ENCODE results near the gene CD58. TPM values are rescaled to one million over a fixed set of nuclear protein-coding genes. Genes with fewer than 3 reads are reported as not detected.

Gene CD58
- total and polyA plus RNA-seq, 12 donors: 17.2 to 44.3 (median 28.9) TPM

DNA sequence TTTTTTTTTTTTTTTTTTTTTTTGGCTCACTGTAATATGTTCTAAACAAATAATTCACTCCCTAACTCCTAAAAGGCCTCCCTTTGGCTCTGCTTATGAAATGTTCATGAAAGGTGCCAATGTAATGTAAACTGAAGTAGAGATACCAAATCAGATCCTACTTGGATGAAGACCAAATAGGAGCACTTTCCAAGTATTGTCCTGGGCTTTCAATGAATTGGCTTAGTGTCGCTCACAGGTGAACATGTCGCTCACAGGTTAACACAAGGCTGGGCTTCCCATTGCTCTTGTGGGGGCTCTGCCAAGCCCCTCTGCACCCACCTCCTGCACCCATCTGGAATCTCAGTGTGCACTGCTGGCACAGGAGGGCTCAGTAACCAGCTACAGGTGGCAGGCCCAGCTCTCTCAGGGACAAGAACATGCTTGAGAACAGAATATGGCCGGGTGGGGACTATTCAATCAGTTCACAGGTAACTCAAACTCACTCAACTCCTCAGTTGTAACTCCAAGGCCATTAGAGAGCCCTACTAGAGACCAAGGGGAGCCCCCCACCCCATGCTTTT is 10.6 kb upstream of the CD58 start:
- Histone ChIP-seq H3K36me3 (peaks cover 0 to 32% (median 0%) of the 10 kb centered on the region in 9 donors), H3K4me1 (peaks cover 0 to 31% (median 8%) of the 10 kb centered on the region in 9 donors), H3K4me3 (no peak overlapping the region), H3K27me3 (no peaks in the 10 kb centered on the region), H3K27ac (no peak overlapping the region), H3K9me3 (no peaks in the 10 kb centered on the region)
- 93 to 96% methylated on average over 3 of the region's 3 CpGs for WGBS, 2 donors
- intact Hi-C loops (cut with DNase I): loop anchor here in 1 of 10 donors (5.0 kb wide), 1 partner anchor 91 kb away; no protein-coding TSS in a partner anchor
- DNase-seq (no peak), ATAC-seq (no peak)
- TF ChIP-seq, protein P1, sequence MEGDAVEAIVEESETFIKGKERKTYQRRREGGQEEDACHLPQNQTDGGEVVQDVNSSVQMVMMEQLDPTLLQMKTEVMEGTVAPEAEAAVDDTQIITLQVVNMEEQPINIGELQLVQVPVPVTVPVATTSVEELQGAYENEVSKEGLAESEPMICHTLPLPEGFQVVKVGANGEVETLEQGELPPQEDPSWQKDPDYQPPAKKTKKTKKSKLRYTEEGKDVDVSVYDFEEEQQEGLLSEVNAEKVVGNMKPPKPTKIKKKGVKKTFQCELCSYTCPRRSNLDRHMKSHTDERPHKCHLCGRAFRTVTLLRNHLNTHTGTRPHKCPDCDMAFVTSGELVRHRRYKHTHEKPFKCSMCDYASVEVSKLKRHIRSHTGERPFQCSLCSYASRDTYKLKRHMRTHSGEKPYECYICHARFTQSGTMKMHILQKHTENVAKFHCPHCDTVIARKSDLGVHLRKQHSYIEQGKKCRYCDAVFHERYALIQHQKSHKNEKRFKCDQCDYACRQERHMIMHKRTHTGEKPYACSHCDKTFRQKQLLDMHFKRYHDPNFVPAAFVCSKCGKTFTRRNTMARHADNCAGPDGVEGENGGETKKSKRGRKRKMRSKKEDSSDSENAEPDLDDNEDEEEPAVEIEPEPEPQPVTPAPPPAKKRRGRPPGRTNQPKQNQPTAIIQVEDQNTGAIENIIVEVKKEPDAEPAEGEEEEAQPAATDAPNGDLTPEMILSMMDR (IDR thresholded peaks at IDR 0.05): no peak

DNA sequence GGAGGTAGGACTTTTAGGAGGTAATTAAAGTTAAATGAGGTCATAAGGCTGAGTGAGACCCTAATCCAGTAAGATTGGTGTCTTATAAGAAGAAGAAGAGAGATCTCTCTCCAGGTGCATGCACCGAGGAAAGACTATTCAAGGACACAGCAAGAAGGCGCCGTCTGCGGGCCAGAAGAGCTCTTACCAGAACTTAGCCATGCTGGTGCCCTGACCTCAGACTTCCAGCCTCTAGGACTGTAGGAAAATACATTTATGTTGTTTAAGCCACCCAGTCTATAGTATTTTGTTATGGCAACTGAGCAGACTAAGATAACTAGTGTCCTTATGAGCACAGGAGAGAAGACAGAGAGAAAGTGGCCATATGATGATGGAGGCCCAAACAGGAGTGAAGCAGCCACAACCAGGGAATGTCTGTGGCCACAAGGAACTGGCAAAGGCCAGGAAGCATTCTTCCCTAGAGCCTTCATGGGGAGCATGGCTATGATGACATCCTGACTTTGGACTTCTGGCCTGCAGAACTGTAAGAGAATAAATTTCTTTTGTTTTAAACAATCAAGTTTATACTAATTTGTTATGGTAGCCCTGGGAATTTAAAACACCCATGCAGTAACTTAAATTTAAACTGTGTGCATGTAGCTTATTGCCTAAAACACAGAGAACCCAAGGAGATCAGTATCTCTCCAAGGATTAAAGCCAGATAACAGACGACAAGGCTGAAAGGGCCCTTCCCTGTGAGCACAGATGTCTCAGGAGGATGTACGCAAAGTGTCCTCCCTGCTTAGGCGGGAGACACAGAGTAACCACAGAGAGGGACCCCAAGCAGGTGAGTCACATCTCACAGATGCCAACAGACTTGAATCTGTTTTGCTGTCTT is 9.9 kb upstream of the CD58 start:
- intact Hi-C loops (cut with DNase I): loop anchor here in 1 of 10 donors (5.0 kb wide), 1 partner anchor 92 kb away; no protein-coding TSS in a partner anchor
- peaks cover 0 to 31% (median 8%) of the 10 kb centered on the region in 9 donors for H3K4me1 ChIP-seq
- TF ChIP-seq, protein P1 (IDR thresholded peaks at IDR 0.05): no peak
- ATAC-seq (no peak), DNase-seq (no peak)
- H3K27me3 ChIP-seq: no peaks in the 10 kb centered on the region
- peak overlapping the region in 1 of 10 donors; percentile 71 for H3K27ac ChIP-seq
- no peak overlapping the region for H3K4me3 ChIP-seq
- 89 to 94% methylated on average over 7 of the region's 7 CpGs for WGBS, 2 donors
- no peaks in the 10 kb centered on the region for H3K9me3 ChIP-seq
- peaks cover 0 to 35% (median 0%) of the 10 kb centered on the region in 9 donors for H3K36me3 ChIP-seq

DNA sequence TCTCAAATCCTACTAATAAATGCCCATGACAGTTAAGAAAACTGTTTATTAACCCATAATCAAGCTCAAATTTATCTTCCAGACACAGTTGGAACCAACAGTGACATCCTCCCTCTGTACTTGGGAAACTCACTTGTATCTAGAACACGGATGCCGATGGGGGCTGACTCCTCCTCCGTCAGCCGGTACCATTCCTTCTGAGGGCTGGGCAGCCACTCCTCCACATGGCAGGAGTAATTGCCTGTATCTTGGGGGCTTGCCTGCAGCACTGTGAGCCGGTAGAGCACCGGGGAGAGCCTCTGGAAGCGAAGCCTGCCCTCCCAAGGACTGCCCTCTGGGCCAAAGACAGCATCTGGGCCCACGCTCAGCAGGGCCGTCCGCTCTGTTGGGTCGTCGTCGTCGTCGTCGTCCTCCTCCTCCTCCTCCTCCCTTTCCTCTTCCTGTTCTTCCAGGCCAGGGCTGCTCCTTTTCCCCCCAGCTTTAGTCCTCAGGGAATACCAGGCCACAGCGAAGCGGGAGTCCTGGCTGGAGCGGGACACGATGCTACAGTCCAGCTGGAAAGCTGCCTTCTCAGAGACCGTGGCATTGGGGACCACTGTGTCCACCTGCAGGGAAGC is 8.5 kb upstream of the CD58 start:
- TF ChIP-seq, protein P1 (IDR thresholded peaks at IDR 0.05): no peak
- H3K36me3 ChIP-seq: peaks cover 0 to 28% (median 0%) of the 10 kb centered on the region in 9 donors
- peak; percentile 26 to 34 for DNase-seq
- peak overlapping the region in 9 of 10 donors; percentile 13 to 82 (median 61) for H3K27ac ChIP-seq
- H3K27me3 ChIP-seq: no peaks in the 10 kb centered on the region
- peaks cover 0 to 35% (median 16%) of the 10 kb centered on the region in 9 donors for H3K4me1 ChIP-seq
- peak; percentile 52 to 88 (median 76) for ATAC-seq
- no peaks in the 10 kb centered on the region for H3K9me3 ChIP-seq
- peak overlapping the region in 8 of 10 donors; percentile 17 to 47 (median 34) for H3K4me3 ChIP-seq
- WGBS, 2 donors: 36 to 52% methylated on average over 21 of the region's 21 CpGs
- intact Hi-C loops (cut with DNase I): loop anchor here in 8 of 10 donors (5.0 to 10.0 kb wide), 5 partner anchors 88 to 475 kb away; partner anchors contain the start of gene IGSF3 (in 1 of the 8)

DNA sequence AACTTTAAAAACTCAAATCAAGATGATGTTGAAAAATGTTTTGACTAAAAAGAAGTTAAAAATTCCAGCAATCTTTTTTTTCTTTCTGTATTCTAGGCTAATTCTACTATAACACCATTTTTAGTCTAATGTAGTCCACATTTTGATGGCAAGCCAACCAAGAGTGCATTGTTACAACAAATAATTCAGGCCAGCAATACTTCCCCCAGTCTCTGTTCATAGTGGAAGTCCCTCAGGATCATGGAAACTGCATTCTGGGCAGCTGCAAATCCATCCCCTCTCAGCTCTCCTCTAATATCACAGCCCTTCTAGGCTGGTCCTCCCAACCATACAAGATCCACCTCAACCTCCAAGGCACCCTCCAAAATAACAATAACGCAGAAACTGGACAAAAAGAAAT is 7.8 kb upstream of the CD58 start:
- 100% methylated on average over 1 of the region's 1 CpG for WGBS, 2 donors
- Histone ChIP-seq H3K9me3 (no peaks in the 10 kb centered on the region), H3K4me3 (peak overlapping the region in 2 of 10 donors; percentile 42 to 47), H3K27ac (peak overlapping the region in 4 of 10 donors; percentile 71 to 82 (median 72)), H3K27me3 (no peaks in the 10 kb centered on the region), H3K36me3 (peaks cover 0 to 22% (median 0%) of the 10 kb centered on the region in 9 donors), H3K4me1 (peaks cover 0 to 42% (median 23%) of the 10 kb centered on the region in 9 donors)
- DNase-seq: no peak
- TF ChIP-seq, protein P1 (IDR thresholded peaks at IDR 0.05): no peak
- ATAC-seq: no peak
- intact Hi-C loops (cut with DNase I): loop anchor here in 8 of 10 donors (5.0 to 10.0 kb wide), 5 partner anchors 89 to 476 kb away; partner anchors contain the start of gene IGSF3 (in 1 of the 8)
